Measurements from ENCODE around the gene BCAR3.
"Not testable (repeated sequence)": the region's sequence is repeated elsewhere in the genome, so short reads cannot be mapped to it uniquely, and the experiment has no call there.

The BCAR3 gene

GRCh38 chr1:93650159-93650558 is 31.5 kb downstream of the BCAR3 start:
- H3K4me1 ChIP-seq (ENCODE audit: control insufficient read depth in 2 of 2, insufficient read depth in 1 of 2, low read depth in 1 of 2, low read length in 2 of 2); H3K79me1 ChIP-seq (ENCODE audit: low read depth, low read length); H3K27ac ChIP-seq (replicated peaks; ENCODE audit: low read length); H3K4me2 ChIP-seq (ENCODE audit: insufficient read depth, low read length, poor library complexity, severe bottlenecking); H4K8ac ChIP-seq (ENCODE audit: low read depth, low read length); H2BK120ac ChIP-seq (ENCODE audit: low read depth, low read length); H3K18ac ChIP-seq (ENCODE audit: low read length); H3K4me3 ChIP-seq (ENCODE audit: low read length in 2 of 2); H2BK12ac ChIP-seq (ENCODE audit: low read length); H3K9ac ChIP-seq (ENCODE audit: low read depth, low read length, poor library complexity); H2BK5ac ChIP-seq (ENCODE audit: low read length); H2AFZ ChIP-seq (ENCODE audit: low read length); H3K23ac ChIP-seq (ENCODE audit: low read depth, low read length, poor library complexity); H3K4ac ChIP-seq (ENCODE audit: low read length); H3K27me3 ChIP-seq (ENCODE audit: control insufficient read depth in 3 of 3, insufficient read depth in 3 of 3, low read depth in 1 of 3, low read length in 3 of 3); H2BK15ac ChIP-seq (ENCODE audit: low read length); H2AK5ac ChIP-seq (ENCODE audit: low read depth, low read length); H4K91ac ChIP-seq (ENCODE audit: low read depth, low read length, poor library complexity); H3K14ac ChIP-seq (ENCODE audit: low read length); DNase-seq (ENCODE audit: low spot score): not testable (repeated sequence)
- Histone ChIP-seq H3K36me3 (replicated peaks in 1 of 2; ENCODE audit: control insufficient read depth in 2 of 2, insufficient read depth in 2 of 2, low read length in 2 of 2) (peaks cover 0 to 70% of the 10 kb centered on the region in 2 donors), H3K9me3 (replicated peaks in 1 of 2; ENCODE audit: control insufficient read depth in 2 of 2, insufficient read depth in 1 of 2, low read depth in 1 of 2, low read length in 2 of 2) (peaks cover 0 to 14% of the 10 kb centered on the region in 2 donors)
- WGBS, 2 donors (ENCODE audit: extremely low coverage in 2 of 2, insufficient read length in 2 of 2, insufficient replicate concordance in 1 of 2): no CpG with 5 or more reads among the region's 5 CpGs

DNA sequence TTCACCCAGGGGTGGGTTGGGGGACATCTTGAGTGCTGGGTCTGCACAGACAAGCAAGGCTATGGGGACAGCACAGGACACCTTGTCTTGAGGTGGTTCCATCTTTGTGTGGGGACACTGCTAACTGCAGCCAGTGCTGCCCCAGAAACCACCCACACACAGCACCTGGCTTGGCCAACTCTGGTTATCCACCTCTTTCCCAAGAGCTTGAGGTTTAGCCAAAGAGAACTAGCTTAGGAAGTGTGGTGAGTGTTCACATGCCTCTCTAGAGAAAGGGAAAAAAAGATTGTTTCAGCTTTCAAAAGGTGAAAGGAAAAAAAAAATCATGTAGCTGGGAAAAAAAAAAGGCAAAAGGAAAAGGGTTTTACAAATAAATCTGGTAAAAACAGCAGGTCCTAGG is 32.4 kb downstream of the BCAR3 start:
- Histone ChIP-seq H3K14ac (ENCODE audit: low read length) (no peak overlapping the region), H4K91ac (ENCODE audit: low read depth, low read length, poor library complexity) (no peak overlapping the region), H2AK5ac (ENCODE audit: low read depth, low read length) (no peak overlapping the region), H3K9me3 (replicated peaks in 1 of 2; ENCODE audit: control insufficient read depth in 2 of 2, insufficient read depth in 1 of 2, low read depth in 1 of 2, low read length in 2 of 2) (peaks cover 0 to 6% of the 10 kb centered on the region in 2 donors), H3K4ac (ENCODE audit: low read length) (no peak overlapping the region), H2AFZ (ENCODE audit: low read length) (no peak overlapping the region), H3K18ac (ENCODE audit: low read length) (peak overlapping the region; percentile 5), H3K79me1 (ENCODE audit: low read depth, low read length) (peaks cover 3% of the 10 kb centered on the region), H3K23ac (ENCODE audit: low read depth, low read length, poor library complexity) (no peak overlapping the region), H3K36me3 (replicated peaks in 1 of 2; ENCODE audit: control insufficient read depth in 2 of 2, insufficient read depth in 2 of 2, low read length in 2 of 2) (peaks cover 0 to 61% of the 10 kb centered on the region in 2 donors), H4K8ac (ENCODE audit: low read depth, low read length) (no peak overlapping the region), H2BK15ac (ENCODE audit: low read length) (no peak overlapping the region), H2BK120ac (ENCODE audit: low read depth, low read length) (no peak overlapping the region), H3K9ac (ENCODE audit: low read depth, low read length, poor library complexity) (no peak overlapping the region), H3K4me1 (ENCODE audit: control insufficient read depth in 2 of 2, insufficient read depth in 1 of 2, low read depth in 1 of 2, low read length in 2 of 2) (peaks cover 1 to 4% of the 10 kb centered on the region in 2 donors), H2BK12ac (ENCODE audit: low read length) (no peak overlapping the region), H3K4me2 (ENCODE audit: insufficient read depth, low read length, poor library complexity, severe bottlenecking) (no peak overlapping the region), H3K27me3 (ENCODE audit: control insufficient read depth in 3 of 3, insufficient read depth in 3 of 3, low read depth in 1 of 3, low read length in 3 of 3) (no peaks in the 10 kb centered on the region), H2BK5ac (ENCODE audit: low read length) (no peak overlapping the region), H3K27ac (replicated peaks; ENCODE audit: low read length) (no peak overlapping the region), H3K4me3 (ENCODE audit: low read length in 2 of 2) (no peak overlapping the region)
- no peak for DNase-seq (ENCODE audit: low spot score)

DNA sequence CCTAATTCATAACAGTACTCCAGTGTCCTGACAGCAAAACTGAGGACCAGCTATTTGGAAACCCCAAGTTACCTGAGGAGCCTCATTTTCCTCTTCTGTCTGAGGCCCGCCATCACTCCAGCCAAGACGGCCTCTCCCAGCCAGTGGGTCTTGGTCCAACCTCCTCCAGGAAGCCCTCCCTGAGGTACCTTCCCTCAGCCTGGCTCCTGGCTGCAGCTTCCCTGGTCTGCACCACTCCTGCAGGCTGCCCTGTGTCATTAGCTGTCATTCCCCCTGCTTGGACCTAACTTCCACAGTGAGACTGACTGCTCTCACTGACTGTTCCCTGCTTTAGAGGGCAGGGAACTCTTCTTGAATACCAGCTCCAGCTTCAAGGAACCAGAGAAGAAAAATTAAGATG is 33.0 kb downstream of the BCAR3 start:
- DNase-seq (ENCODE audit: low spot score): no peak
- no CpG with 5 or more reads among the region's 2 CpGs for WGBS, 2 donors (ENCODE audit: extremely low coverage in 2 of 2, insufficient read length in 2 of 2, insufficient replicate concordance in 1 of 2)
- Histone ChIP-seq H3K4me1 (ENCODE audit: control insufficient read depth in 2 of 2, insufficient read depth in 1 of 2, low read depth in 1 of 2, low read length in 2 of 2) (peaks cover 1 to 4% of the 10 kb centered on the region in 2 donors), H4K91ac (ENCODE audit: low read depth, low read length, poor library complexity) (no peak overlapping the region), H2AFZ (ENCODE audit: low read length) (no peak overlapping the region), H3K36me3 (replicated peaks in 1 of 2; ENCODE audit: control insufficient read depth in 2 of 2, insufficient read depth in 2 of 2, low read length in 2 of 2) (peaks cover 0 to 56% of the 10 kb centered on the region in 2 donors), H3K27ac (replicated peaks; ENCODE audit: low read length) (no peak overlapping the region), H3K79me1 (ENCODE audit: low read depth, low read length) (peaks cover 2% of the 10 kb centered on the region), H3K9me3 (replicated peaks in 1 of 2; ENCODE audit: control insufficient read depth in 2 of 2, insufficient read depth in 1 of 2, low read depth in 1 of 2, low read length in 2 of 2) (peaks cover 0 to under 1% of the 10 kb centered on the region in 2 donors), H3K4me2 (ENCODE audit: insufficient read depth, low read length, poor library complexity, severe bottlenecking) (no peak overlapping the region), H3K9ac (ENCODE audit: low read depth, low read length, poor library complexity) (no peak overlapping the region), H3K14ac (ENCODE audit: low read length) (no peak overlapping the region), H4K8ac (ENCODE audit: low read depth, low read length) (no peak overlapping the region), H3K4me3 (ENCODE audit: low read length in 2 of 2) (no peak overlapping the region), H2AK5ac (ENCODE audit: low read depth, low read length) (no peak overlapping the region), H3K23ac (ENCODE audit: low read depth, low read length, poor library complexity) (no peak overlapping the region), H3K4ac (ENCODE audit: low read length) (peak overlapping the region; percentile 57), H2BK15ac (ENCODE audit: low read length) (no peak overlapping the region), H3K27me3 (ENCODE audit: control insufficient read depth in 3 of 3, insufficient read depth in 3 of 3, low read depth in 1 of 3, low read length in 3 of 3) (no peaks in the 10 kb centered on the region), H2BK120ac (ENCODE audit: low read depth, low read length) (no peak overlapping the region), H3K18ac (ENCODE audit: low read length) (peak overlapping the region; percentile 72), H2BK5ac (ENCODE audit: low read length) (no peak overlapping the region), H2BK12ac (ENCODE audit: low read length) (peak overlapping the region; percentile 23)

GRCh38 chr1:93641527-93641926 is 40.1 kb downstream of the BCAR3 start:
- Histone ChIP-seq H3K4me1 (ENCODE audit: control insufficient read depth in 2 of 2, insufficient read depth in 1 of 2, low read depth in 1 of 2, low read length in 2 of 2) (peaks cover 8 to 14% of the 10 kb centered on the region in 2 donors), H3K18ac (ENCODE audit: low read length) (no peak overlapping the region), H2AK5ac (ENCODE audit: low read depth, low read length) (no peak overlapping the region), H3K14ac (ENCODE audit: low read length) (no peak overlapping the region), H2AFZ (ENCODE audit: low read length) (no peak overlapping the region), H2BK12ac (ENCODE audit: low read length) (no peak overlapping the region), H2BK120ac (ENCODE audit: low read depth, low read length) (no peak overlapping the region), H4K91ac (ENCODE audit: low read depth, low read length, poor library complexity) (no peak overlapping the region), H4K8ac (ENCODE audit: low read depth, low read length) (no peak overlapping the region), H3K36me3 (replicated peaks in 1 of 2; ENCODE audit: control insufficient read depth in 2 of 2, insufficient read depth in 2 of 2, low read length in 2 of 2) (peaks cover 4 to 44% of the 10 kb centered on the region in 2 donors), H3K27me3 (ENCODE audit: control insufficient read depth in 3 of 3, insufficient read depth in 3 of 3, low read depth in 1 of 3, low read length in 3 of 3) (no peaks in the 10 kb centered on the region), H3K9ac (ENCODE audit: low read depth, low read length, poor library complexity) (no peak overlapping the region), H2BK5ac (ENCODE audit: low read length) (no peak overlapping the region), H3K4me2 (ENCODE audit: insufficient read depth, low read length, poor library complexity, severe bottlenecking) (no peak overlapping the region), H2BK15ac (ENCODE audit: low read length) (no peak overlapping the region), H3K4me3 (ENCODE audit: low read length in 2 of 2) (no peak overlapping the region), H3K27ac (replicated peaks; ENCODE audit: low read length) (no peak overlapping the region), H3K4ac (ENCODE audit: low read length) (no peak overlapping the region), H3K23ac (ENCODE audit: low read depth, low read length, poor library complexity) (no peak overlapping the region), H3K9me3 (replicated peaks in 1 of 2; ENCODE audit: control insufficient read depth in 2 of 2, insufficient read depth in 1 of 2, low read depth in 1 of 2, low read length in 2 of 2) (peaks cover 0 to 12% of the 10 kb centered on the region in 2 donors), H3K79me1 (ENCODE audit: low read depth, low read length) (no peaks in the 10 kb centered on the region)
- no CpG with 5 or more reads among the region's 5 CpGs for WGBS, 2 donors (ENCODE audit: extremely low coverage in 2 of 2, insufficient read length in 2 of 2, insufficient replicate concordance in 1 of 2)
- no peak for DNase-seq (ENCODE audit: low spot score)
